Tibial artery (tissue), 4 donors: ENCODE data around the gene SNX20.

ENCODE experiments used
- DNase-seq, 2 donors: peaks; one replicate each; pipeline ENCODE4 v3.0.0-alpha.2; 2019
- H3K27ac ChIP-seq, 2 donors: fragments of 200-600 bp; sonication (generic) in 1 of 2; 1 replicate in 1 of 2; 2 replicates in 1 of 2; pipeline ENCODE4 v1.5.1; 2018 to 2019; ENCODE audit warnings: mild to moderate bottlenecking in 1 of 2
- H3K27me3 ChIP-seq, 2 donors: fragments of 200-600 bp; sonication (generic) in 1 of 2; one replicate each; pipeline versions ENCODE4 v1.5.1 to v1.6.0; 2016 to 2019
- H3K36me3 ChIP-seq, 3 donors: fragments of 200-600 bp; sonication (generic) in 2 of 3; one replicate each; pipeline ENCODE4 v1.5.1; 2016 to 2019; ENCODE audit warnings: mild to moderate bottlenecking in 2 of 3
- H3K4me1 ChIP-seq, 4 donors: fragments of 200-600 bp; sonication (generic) in 2 of 4; 1 replicate in 3 of 4; 2 replicates in 1 of 4; pipeline ENCODE4 v1.5.1; 2016 to 2019
- H3K4me3 ChIP-seq, 2 donors: fragments of 200-600 bp; sonication (generic) in 1 of 2; 1 replicate in 1 of 2; 2 replicates in 1 of 2; pipeline ENCODE4 v1.5.1; 2018 to 2019; ENCODE audit warnings: mild to moderate bottlenecking in 2 of 2
- H3K9me3 ChIP-seq, 3 donors: fragments of 200-600 bp; sonication (generic) in 1 of 3; one replicate each; pipeline ENCODE4 v1.5.1; 2016 to 2019
- intact Hi-C: fragments of 100-400 bp; cut with DNase I; formaldehyde crosslinking; loops from one replicate; pipeline ENCODE4 v1.15.0; 2023; ENCODE audit warnings: low total_unique reads
- TF ChIP-seq, protein P1 (sequence below), 2 experiments: fragments of 200-600 bp in 1 of 2; fragments of 450-650 bp in 1 of 2; IDR thresholded peaks; one replicate each; pipeline ENCODE4 v1.5.1; 2017 to 2019; ENCODE audit warnings: antibody characterized with exemption in 2 of 2, mild to moderate bottlenecking in 1 of 2, moderate library complexity in 1 of 2

SNX20 gene

DNA sequence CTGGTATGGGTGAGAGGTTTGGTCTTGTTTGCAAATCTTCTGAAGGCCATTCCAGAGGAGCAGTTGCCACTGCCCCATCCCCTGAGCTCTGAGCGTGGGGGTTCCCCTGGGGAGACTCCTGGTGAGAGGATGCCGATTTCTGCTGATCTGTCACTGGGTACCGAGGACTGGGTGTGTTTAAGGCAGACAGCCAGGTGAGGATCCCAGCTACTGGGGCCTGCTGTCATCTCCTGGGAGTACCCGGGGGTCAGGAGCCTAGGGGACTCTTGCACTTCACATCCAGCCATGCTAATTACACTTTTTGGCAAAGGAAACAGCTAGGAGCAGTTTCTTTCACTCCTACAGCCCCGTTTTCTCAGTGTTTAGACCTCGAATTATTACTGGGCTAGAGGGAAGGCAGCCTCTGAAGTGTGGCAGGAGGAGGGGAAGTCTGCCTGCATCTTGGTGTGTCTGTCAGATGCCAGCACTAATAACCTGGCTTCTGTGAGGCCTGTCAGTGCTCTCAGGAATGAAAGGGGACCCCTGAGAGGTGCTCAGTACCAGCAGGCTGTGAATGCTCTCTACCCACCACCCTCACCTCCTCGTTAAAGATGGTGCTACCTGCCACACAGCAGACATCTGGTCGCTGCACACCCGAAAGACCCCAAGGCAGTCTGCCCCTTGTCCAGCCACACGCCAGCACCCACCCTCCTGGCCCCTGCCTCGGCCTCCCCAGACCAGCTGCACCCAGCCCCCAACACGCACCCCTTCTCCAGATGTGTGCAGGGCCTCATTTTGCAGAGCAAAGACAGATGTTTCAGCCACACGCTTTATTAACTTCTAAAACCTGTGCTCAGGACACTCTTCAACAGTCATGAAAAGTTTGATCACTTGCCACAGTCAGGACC, 43.2 kb downstream of the SNX20 start:
- intact Hi-C loops, result no loop called here
- H3K27me3 ChIP-seq, result no peaks in the 10 kb centered on the region

GRCh38 chr16:50636753-50637374, 44.2 kb downstream of the SNX20 start:
- no peak for DNase-seq
- TF ChIP-seq, protein P1, sequence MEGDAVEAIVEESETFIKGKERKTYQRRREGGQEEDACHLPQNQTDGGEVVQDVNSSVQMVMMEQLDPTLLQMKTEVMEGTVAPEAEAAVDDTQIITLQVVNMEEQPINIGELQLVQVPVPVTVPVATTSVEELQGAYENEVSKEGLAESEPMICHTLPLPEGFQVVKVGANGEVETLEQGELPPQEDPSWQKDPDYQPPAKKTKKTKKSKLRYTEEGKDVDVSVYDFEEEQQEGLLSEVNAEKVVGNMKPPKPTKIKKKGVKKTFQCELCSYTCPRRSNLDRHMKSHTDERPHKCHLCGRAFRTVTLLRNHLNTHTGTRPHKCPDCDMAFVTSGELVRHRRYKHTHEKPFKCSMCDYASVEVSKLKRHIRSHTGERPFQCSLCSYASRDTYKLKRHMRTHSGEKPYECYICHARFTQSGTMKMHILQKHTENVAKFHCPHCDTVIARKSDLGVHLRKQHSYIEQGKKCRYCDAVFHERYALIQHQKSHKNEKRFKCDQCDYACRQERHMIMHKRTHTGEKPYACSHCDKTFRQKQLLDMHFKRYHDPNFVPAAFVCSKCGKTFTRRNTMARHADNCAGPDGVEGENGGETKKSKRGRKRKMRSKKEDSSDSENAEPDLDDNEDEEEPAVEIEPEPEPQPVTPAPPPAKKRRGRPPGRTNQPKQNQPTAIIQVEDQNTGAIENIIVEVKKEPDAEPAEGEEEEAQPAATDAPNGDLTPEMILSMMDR (IDR thresholded peaks at IDR 0.05), result no peak
- Histone ChIP-seq H3K27me3 (no peaks in the 10 kb centered on the region), H3K4me1 (peaks cover 0 to 10% (median 0%) of the 10 kb centered on the region in 4 donors), H3K9me3 (no peaks in the 10 kb centered on the region), H3K27ac (no peak overlapping the region), H3K36me3 (peaks cover 22 to 37% (median 25%) of the 10 kb centered on the region in 3 donors), H3K4me3 (no peak overlapping the region)
- intact Hi-C loops, result no loop called here

More for the DNA sequence above, 43.2 kb downstream of the SNX20 start:
- H3K27ac ChIP-seq, result no peak overlapping the region
- H3K36me3 ChIP-seq, result peaks cover 14 to 26% (median 17%) of the 10 kb centered on the region in 3 donors
- DNase-seq, result no peak
- no peak overlapping the region for H3K4me3 ChIP-seq
- H3K4me1 ChIP-seq, result peaks cover 0 to 21% (median 3%) of the 10 kb centered on the region in 4 donors
- no peaks in the 10 kb centered on the region for H3K9me3 ChIP-seq
- TF ChIP-seq, protein P1 (IDR thresholded peaks at IDR 0.05), result no peak

GRCh38 chr16:50635505-50636392, 45.4 kb downstream of the SNX20 start:
- H3K4me1 ChIP-seq, result peaks cover 0 to 7% (median 0%) of the 10 kb centered on the region in 4 donors
- DNase-seq, result no peak
- peaks cover 32 to 48% (median 36%) of the 10 kb centered on the region in 3 donors for H3K36me3 ChIP-seq
- H3K27me3 ChIP-seq, result no peaks in the 10 kb centered on the region
- no peaks in the 10 kb centered on the region for H3K9me3 ChIP-seq
- peak overlapping the region in 1 of 2 donors; percentile 14 for H3K27ac ChIP-seq
- intact Hi-C loops, result no loop called here
- TF ChIP-seq, protein P1 (IDR thresholded peaks at IDR 0.05), result no peak
- no peak overlapping the region for H3K4me3 ChIP-seq

DNA sequence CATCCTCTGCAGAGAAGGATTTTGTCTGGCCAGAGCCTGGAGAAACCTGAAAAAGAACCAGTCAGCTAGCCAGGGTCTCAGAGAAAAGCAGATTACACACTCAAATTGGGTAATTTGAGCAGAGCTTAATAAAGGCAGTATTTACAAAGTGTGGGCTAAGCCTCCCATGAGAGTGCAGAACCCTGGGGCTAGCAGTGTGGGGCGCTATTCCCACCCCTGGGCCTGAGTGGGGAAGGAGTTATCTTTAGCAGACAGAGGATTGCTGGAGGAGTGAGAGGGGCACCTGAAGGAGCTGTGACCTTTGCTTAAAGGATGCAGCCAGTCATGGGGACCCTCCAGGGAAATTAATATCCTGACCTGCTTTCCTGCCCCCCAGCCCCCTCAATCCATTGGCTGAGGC, 46.2 kb downstream of the SNX20 start:
- intact Hi-C loops, result no loop called here
- Histone ChIP-seq H3K4me3 (no peak overlapping the region), H3K36me3 (peaks cover 40 to 56% (median 45%) of the 10 kb centered on the region in 3 donors), H3K4me1 (peaks cover 0 to 7% (median 0%) of the 10 kb centered on the region in 4 donors), H3K9me3 (no peaks in the 10 kb centered on the region), H3K27me3 (no peaks in the 10 kb centered on the region), H3K27ac (peak overlapping the region in 1 of 2 donors; percentile 14)
- DNase-seq, result no peak
- TF ChIP-seq, protein P1 (IDR thresholded peaks at IDR 0.05), result no peak

DNA sequence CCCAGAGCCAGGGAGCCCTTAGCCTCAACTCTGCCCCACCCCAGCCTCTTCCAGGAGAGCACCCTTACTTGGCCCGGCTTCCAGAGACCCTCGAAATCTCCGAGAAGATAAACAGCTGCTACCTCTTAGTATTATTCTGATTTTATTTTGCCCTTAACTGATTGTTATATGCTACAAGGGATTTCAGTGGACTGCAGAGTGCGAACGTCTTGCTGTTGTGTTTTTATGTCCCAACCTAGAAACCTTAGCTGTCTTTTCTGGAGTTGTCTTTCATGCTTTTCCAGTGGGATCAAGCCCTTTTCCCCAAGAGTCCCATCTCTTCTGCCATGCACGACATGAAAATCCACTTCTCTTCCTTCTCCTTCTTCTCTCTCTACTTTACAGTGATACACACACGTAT, 47.0 kb downstream of the SNX20 start:
- H3K27me3 ChIP-seq, result no peaks in the 10 kb centered on the region
- no peaks in the 10 kb centered on the region for H3K9me3 ChIP-seq
- no peak overlapping the region for H3K27ac ChIP-seq
- intact Hi-C loops, result no loop called here
- no peak overlapping the region for H3K4me3 ChIP-seq
- no peak for DNase-seq
- TF ChIP-seq, protein P1 (IDR thresholded peaks at IDR 0.05), result no peak
- H3K36me3 ChIP-seq, result peaks cover 43 to 61% (median 49%) of the 10 kb centered on the region in 3 donors
- H3K4me1 ChIP-seq, result peaks cover 0 to 7% (median 0%) of the 10 kb centered on the region in 4 donors
